WERI-Rb-1 (cell line): Measurements from ENCODE around the gene FAM20C.

Source experiments
- DNase-seq: peaks from one replicate; pipeline ENCODE4 v3.0.0-alpha.2; 2020
- H3K27ac ChIP-seq: fragments of 250-450 bp; sonication (Bioruptor Pico); 2 replicates; pipeline ENCODE4 v1.5.1; 2020; ENCODE audit warnings: mild to moderate bottlenecking, moderate library complexity
- H3K27me3 ChIP-seq: fragments of 250-450 bp; sonication (Bioruptor Pico); 2 replicates; pipeline ENCODE4 v1.5.1; 2021; ENCODE audit warnings: mild to moderate bottlenecking, low read depth, moderate library complexity; ENCODE audit not compliant: insufficient read depth, severe bottlenecking
- H3K36me3 ChIP-seq: fragments of 250-450 bp; sonication (Bioruptor Pico); 2 replicates; pipeline ENCODE4 v1.5.1; 2020; ENCODE audit warnings: mild to moderate bottlenecking, moderate library complexity
- H3K4me3 ChIP-seq: 2 replicates; pipeline ENCODE4 v1.5.1; 2011; ENCODE audit warnings: low read depth, mild to moderate bottlenecking, control low read depth, low read length
- H3K9me3 ChIP-seq: fragments of 250-450 bp; sonication (Bioruptor Pico); 2 replicates; pipeline ENCODE4 v1.5.1; 2021; ENCODE audit warnings: mild to moderate bottlenecking, moderate library complexity; ENCODE audit not compliant: severe bottlenecking
- CTCF ChIP-seq: IDR thresholded peaks from 2 replicates; pipeline ENCODE4 v1.5.1; 2011; ENCODE audit warnings: low read depth, mild to moderate bottlenecking, control low read depth, inconsistent platforms, low read length

FAM20C gene

GRCh38 chr7:210401-210925, 18.1 kb downstream of the FAM20C start:
- Histone ChIP-seq H3K9me3 (no peaks in the 10 kb centered on the region), H3K27me3 (no peaks in the 10 kb centered on the region), H3K27ac (no peak overlapping the region), H3K4me3 (no peak overlapping the region), H3K36me3 (no peaks in the 10 kb centered on the region)
- DNase-seq: no peak
- no peak for TF ChIP-seq CTCF

- Histone ChIP-seq H3K36me3 (no peaks in the 10 kb centered on the region), H3K27me3 (no peaks in the 10 kb centered on the region)
- no peak for DNase-seq
Measured at GRCh38 chr7:211033-211714, 18.8 kb downstream of the FAM20C start.

GRCh38 chr7:211715-212058, 19.3 kb downstream of the FAM20C start:
- TF ChIP-seq CTCF: no peak
- H3K27ac ChIP-seq: no peak overlapping the region
- H3K27me3 ChIP-seq: no peaks in the 10 kb centered on the region
- H3K4me3 ChIP-seq: no peak overlapping the region
- H3K36me3 ChIP-seq: no peaks in the 10 kb centered on the region
- no peak for DNase-seq
- H3K9me3 ChIP-seq: no peaks in the 10 kb centered on the region

More at GRCh38 chr7:211033-211714, 18.8 kb downstream of the FAM20C start:
- TF ChIP-seq CTCF: no peak
- H3K9me3 ChIP-seq: no peaks in the 10 kb centered on the region
- H3K4me3 ChIP-seq: no peak overlapping the region
- H3K27ac ChIP-seq: no peak overlapping the region

- H3K4me3 ChIP-seq: no peak overlapping the region
- no peak for TF ChIP-seq CTCF
- H3K27ac ChIP-seq: no peak overlapping the region
- no peaks in the 10 kb centered on the region for H3K27me3 ChIP-seq
- DNase-seq: no peak
- no peaks in the 10 kb centered on the region for H3K36me3 ChIP-seq
- H3K9me3 ChIP-seq: no peaks in the 10 kb centered on the region
Measured at GRCh38 chr7:212754-213153, 20.4 kb downstream of the FAM20C start.

GRCh38 chr7:213324-213993, 21.1 kb downstream of the FAM20C start:
- no peak for DNase-seq
- Histone ChIP-seq H3K27ac (no peak overlapping the region), H3K36me3 (no peaks in the 10 kb centered on the region), H3K9me3 (no peaks in the 10 kb centered on the region), H3K4me3 (no peak overlapping the region), H3K27me3 (no peaks in the 10 kb centered on the region)
- TF ChIP-seq CTCF: no peak
